ENCODE measurements around the gene SPEF1.

SPEF1 gene

GRCh38 chr20:3814928-3815495 is 33.8 kb upstream of the SPEF1 start:
- no peaks in the 10 kb centered on the region for H3K9me3 Mint-ChIP-seq
- DNase-seq (no peak), ATAC-seq (no peak)
- H3K36me3 Mint-ChIP-seq (ENCODE audit: low read depth) = no peaks in the 10 kb centered on the region
- H3K27me3 Mint-ChIP-seq = no peaks in the 10 kb centered on the region
- peaks cover 74% of the 10 kb centered on the region for H3K4me1 Mint-ChIP-seq
- no peak overlapping the region for H3K4me3 Mint-ChIP-seq
- H3K27ac Mint-ChIP-seq = no peak overlapping the region

- Mint-ChIP-seq H3K27ac (peak overlapping the region; percentile 50), H3K4me3 (no peak overlapping the region), H3K4me1 (peaks cover 66% of the 10 kb centered on the region), H3K36me3 (ENCODE audit: low read depth) (no peaks in the 10 kb centered on the region), H3K27me3 (no peaks in the 10 kb centered on the region), H3K9me3 (no peaks in the 10 kb centered on the region)
- peak; percentile 26 for ATAC-seq
- DNase-seq = peak; percentile 42
These were observed 32.8 kb upstream of the SPEF1 start for GRCh38 chr20:3813848-3814581.

- DNase-seq (no peak), ATAC-seq (no peak)
- Mint-ChIP-seq H3K27ac (peak overlapping the region; percentile 50), H3K4me1 (peaks cover 67% of the 10 kb centered on the region), H3K36me3 (ENCODE audit: low read depth) (no peaks in the 10 kb centered on the region), H3K9me3 (no peaks in the 10 kb centered on the region), H3K4me3 (no peak overlapping the region), H3K27me3 (no peaks in the 10 kb centered on the region)
These were observed 32.0 kb upstream of the SPEF1 start for GRCh38 chr20:3812975-3813847.

- Mint-ChIP-seq H3K4me3 (no peak overlapping the region), H3K36me3 (ENCODE audit: low read depth) (no peaks in the 10 kb centered on the region), H3K27me3 (no peaks in the 10 kb centered on the region), H3K4me1 (peaks cover 74% of the 10 kb centered on the region), H3K27ac (peak overlapping the region; percentile 95), H3K9me3 (no peaks in the 10 kb centered on the region)
- DNase-seq (no peak), ATAC-seq (no peak)
These were observed 31.0 kb upstream of the SPEF1 start for GRCh38 chr20:3812259-3812681.

- Mint-ChIP-seq H3K36me3 (ENCODE audit: low read depth) (no peaks in the 10 kb centered on the region), H3K4me3 (peak overlapping the region; percentile 71), H3K9me3 (no peaks in the 10 kb centered on the region), H3K27ac (peak overlapping the region; percentile 95), H3K4me1 (peaks cover 79% of the 10 kb centered on the region), H3K27me3 (no peaks in the 10 kb centered on the region)
- peak; percentile 89 for DNase-seq
- peak; percentile 90 for ATAC-seq
These were observed 30.4 kb upstream of the SPEF1 start for GRCh38 chr20:3811467-3812258.

GRCh38 chr20:3808544-3808943 is 27.3 kb upstream of the SPEF1 start:
- Mint-ChIP-seq H3K9me3 (no peaks in the 10 kb centered on the region), H3K27ac (no peak overlapping the region), H3K4me3 (no peak overlapping the region), H3K27me3 (no peaks in the 10 kb centered on the region), H3K36me3 (ENCODE audit: low read depth) (peaks cover 20% of the 10 kb centered on the region), H3K4me1 (peaks cover 64% of the 10 kb centered on the region)
- DNase-seq (no peak), ATAC-seq (no peak)

- no peak for DNase-seq
- Mint-ChIP-seq H3K36me3 (ENCODE audit: low read depth) (peaks cover 31% of the 10 kb centered on the region), H3K27ac (no peak overlapping the region), H3K9me3 (no peaks in the 10 kb centered on the region), H3K4me1 (peaks cover 50% of the 10 kb centered on the region), H3K27me3 (no peaks in the 10 kb centered on the region), H3K4me3 (no peak overlapping the region)
- no peak for ATAC-seq
These were observed 23.5 kb upstream of the SPEF1 start for GRCh38 chr20:3804781-3805180.

GRCh38 chr20:3804254-3804751 is 23.1 kb upstream of the SPEF1 start:
- ATAC-seq (no peak), DNase-seq (no peak)
- Mint-ChIP-seq H3K36me3 (ENCODE audit: low read depth) (peaks cover 31% of the 10 kb centered on the region), H3K9me3 (no peaks in the 10 kb centered on the region), H3K4me1 (peaks cover 55% of the 10 kb centered on the region), H3K27me3 (no peaks in the 10 kb centered on the region), H3K4me3 (no peak overlapping the region), H3K27ac (no peak overlapping the region)

- DNase-seq (no peak), ATAC-seq (no peak)
- Mint-ChIP-seq H3K9me3 (no peaks in the 10 kb centered on the region), H3K4me3 (no peak overlapping the region), H3K27ac (no peak overlapping the region), H3K36me3 (ENCODE audit: low read depth) (peaks cover 32% of the 10 kb centered on the region), H3K27me3 (no peaks in the 10 kb centered on the region), H3K4me1 (peaks cover 59% of the 10 kb centered on the region)
These were observed 22.6 kb upstream of the SPEF1 start for GRCh38 chr20:3803854-3804253.

- ATAC-seq = no peak
- peaks cover 61% of the 10 kb centered on the region for H3K4me1 Mint-ChIP-seq
- no peak for DNase-seq
- no peaks in the 10 kb centered on the region for H3K27me3 Mint-ChIP-seq
- H3K4me3 Mint-ChIP-seq = no peak overlapping the region
- H3K36me3 Mint-ChIP-seq (ENCODE audit: low read depth) = peaks cover 38% of the 10 kb centered on the region
- H3K9me3 Mint-ChIP-seq = no peaks in the 10 kb centered on the region
- no peak overlapping the region for H3K27ac Mint-ChIP-seq
These were observed 22.0 kb upstream of the SPEF1 start for GRCh38 chr20:3803289-3803688.

- peak overlapping the region; percentile 65 for H3K27ac Mint-ChIP-seq
- H3K4me1 Mint-ChIP-seq = peaks cover 63% of the 10 kb centered on the region
- H3K9me3 Mint-ChIP-seq = no peaks in the 10 kb centered on the region
- H3K27me3 Mint-ChIP-seq = no peaks in the 10 kb centered on the region
- DNase-seq (no peak), ATAC-seq (no peak)
- peaks cover 43% of the 10 kb centered on the region for H3K36me3 Mint-ChIP-seq (ENCODE audit: low read depth)
- H3K4me3 Mint-ChIP-seq = no peak overlapping the region
These were observed 21.4 kb upstream of the SPEF1 start for GRCh38 chr20:3802524-3803239.

GRCh38 chr20:3801846-3802245 is 20.6 kb upstream of the SPEF1 start:
- no peaks in the 10 kb centered on the region for H3K27me3 Mint-ChIP-seq
- ATAC-seq (no peak), DNase-seq (no peak)
- H3K4me3 Mint-ChIP-seq = no peak overlapping the region
- H3K9me3 Mint-ChIP-seq = no peaks in the 10 kb centered on the region
- H3K27ac Mint-ChIP-seq = no peak overlapping the region
- H3K4me1 Mint-ChIP-seq = peaks cover 63% of the 10 kb centered on the region
- H3K36me3 Mint-ChIP-seq (ENCODE audit: low read depth) = peaks cover 45% of the 10 kb centered on the region

GRCh38 chr20:3801299-3801698 is 20.1 kb upstream of the SPEF1 start:
- Mint-ChIP-seq H3K4me3 (no peak overlapping the region), H3K27ac (no peak overlapping the region), H3K9me3 (no peaks in the 10 kb centered on the region), H3K4me1 (peaks cover 63% of the 10 kb centered on the region), H3K36me3 (ENCODE audit: low read depth) (peaks cover 44% of the 10 kb centered on the region), H3K27me3 (no peaks in the 10 kb centered on the region)
- ATAC-seq (no peak), DNase-seq (no peak)

- H3K36me3 Mint-ChIP-seq (ENCODE audit: low read depth) = peaks cover 41% of the 10 kb centered on the region
- no peaks in the 10 kb centered on the region for H3K27me3 Mint-ChIP-seq
- H3K9me3 Mint-ChIP-seq = no peaks in the 10 kb centered on the region
- peaks cover 61% of the 10 kb centered on the region for H3K4me1 Mint-ChIP-seq
- ATAC-seq (no peak), DNase-seq (no peak)
- no peak overlapping the region for H3K4me3 Mint-ChIP-seq
- no peak overlapping the region for H3K27ac Mint-ChIP-seq
These were observed 19.6 kb upstream of the SPEF1 start for GRCh38 chr20:3800878-3801260.

Measured in activated naive CD8-positive, alpha-beta T cell treated with anti-CD3 and anti-CD28 coated beads, Interleukin-2, amount 50 U/mL, for 24 hours (primary cell).